Kidney tubule cell (primary cell): ENCODE results near the gene THADA.
"Not testable (repeated sequence)": the region's sequence is repeated elsewhere in the genome, so short reads cannot be mapped to it uniquely, and the experiment has no call there.

Source experiments
- DNase-seq: peaks from one replicate; pipeline ENCODE4 v3.0.0-alpha.2; 2018; ENCODE audit warnings: low spot score

THADA gene

DNA sequence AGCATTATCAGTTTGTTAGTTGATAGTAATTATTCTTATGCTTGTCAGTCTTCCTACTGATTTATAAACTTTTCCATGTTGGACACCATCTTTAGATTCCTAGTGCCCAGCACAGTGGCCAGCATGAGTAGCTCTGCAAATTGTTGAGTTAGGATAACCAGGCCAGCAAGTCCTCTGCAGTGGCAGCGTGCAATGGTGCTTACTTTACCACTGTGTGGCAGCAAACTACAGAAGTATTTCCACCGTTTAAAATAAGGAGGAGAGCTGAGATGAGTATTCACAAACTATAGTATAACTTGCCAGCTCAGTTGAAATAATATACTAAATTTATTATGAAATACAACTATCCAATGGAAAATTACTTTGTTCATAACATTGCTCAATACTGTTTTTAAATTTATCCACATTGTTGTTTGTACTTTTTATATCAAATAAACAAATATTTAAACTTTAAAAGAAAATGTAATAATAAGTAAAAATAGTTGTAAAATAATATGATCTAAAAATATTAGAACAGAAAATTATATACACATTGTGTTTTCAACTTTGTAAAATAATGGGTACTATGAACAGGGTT, 9.3 kb upstream of the THADA start:
- DNase-seq: peak; percentile 67

DNA sequence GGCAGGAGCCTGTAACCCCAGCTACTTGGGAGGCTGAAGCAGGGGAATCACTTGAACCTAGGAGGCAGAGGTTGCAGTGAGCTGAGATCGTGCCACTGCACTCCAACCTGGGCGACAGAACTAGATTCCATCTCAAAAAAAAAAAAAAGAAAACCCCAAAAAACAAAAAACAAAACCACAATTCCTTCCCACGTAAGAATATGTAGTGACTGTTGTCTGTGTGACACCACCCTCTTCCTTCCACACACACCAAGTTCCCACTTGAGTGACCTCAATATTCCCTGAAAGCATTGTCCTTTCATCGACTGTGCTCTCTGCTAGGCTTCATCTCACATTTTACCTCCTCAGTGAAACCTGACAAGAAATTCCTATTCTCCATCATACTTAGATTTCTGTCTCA, 8.8 kb upstream of the THADA start:
- DNase-seq: no peak

GRCh38 chr2:43600596-43600995, 4.8 kb upstream of the THADA start:
- DNase-seq: not testable (repeated sequence)

DNA sequence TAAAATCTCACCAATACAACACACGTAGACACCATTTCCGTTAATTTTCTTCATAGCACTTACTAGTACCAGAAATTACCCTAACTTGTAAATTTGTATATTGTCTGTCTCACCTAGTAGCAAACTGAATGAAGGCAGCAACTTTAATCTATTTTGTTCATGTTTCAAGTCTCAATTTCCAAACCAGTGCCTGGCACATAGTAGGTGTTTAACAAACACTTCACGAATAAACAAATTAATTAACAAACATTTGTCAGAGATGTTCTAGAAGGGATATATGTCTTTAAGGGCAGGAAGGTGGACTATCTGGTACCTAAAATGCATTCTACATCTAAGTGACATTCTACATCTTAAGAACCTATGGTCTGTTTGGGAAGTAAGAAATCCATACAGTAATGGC, 963 bp downstream of the THADA start:
- DNase-seq: no peak

DNA sequence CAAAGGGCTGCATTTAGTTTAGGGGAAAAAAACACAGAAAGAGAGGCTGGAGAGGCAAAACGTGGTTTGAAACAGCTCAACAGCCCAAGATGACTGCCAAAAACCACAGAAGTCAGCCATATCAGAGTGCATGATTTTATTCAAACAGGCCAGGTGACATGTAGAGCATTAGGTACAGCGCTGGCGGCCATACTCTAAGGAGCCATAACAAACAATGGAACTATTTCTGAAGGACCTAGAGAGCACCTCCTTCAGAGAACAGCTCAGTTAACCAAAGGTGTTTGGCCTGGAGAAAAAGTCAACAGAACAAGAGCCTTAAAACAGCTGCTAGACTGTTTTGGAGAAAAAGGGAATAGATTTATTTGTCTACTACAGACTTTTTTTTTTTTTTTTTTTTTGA, 2.6 kb downstream of the THADA start:
- DNase-seq: no peak

DNA sequence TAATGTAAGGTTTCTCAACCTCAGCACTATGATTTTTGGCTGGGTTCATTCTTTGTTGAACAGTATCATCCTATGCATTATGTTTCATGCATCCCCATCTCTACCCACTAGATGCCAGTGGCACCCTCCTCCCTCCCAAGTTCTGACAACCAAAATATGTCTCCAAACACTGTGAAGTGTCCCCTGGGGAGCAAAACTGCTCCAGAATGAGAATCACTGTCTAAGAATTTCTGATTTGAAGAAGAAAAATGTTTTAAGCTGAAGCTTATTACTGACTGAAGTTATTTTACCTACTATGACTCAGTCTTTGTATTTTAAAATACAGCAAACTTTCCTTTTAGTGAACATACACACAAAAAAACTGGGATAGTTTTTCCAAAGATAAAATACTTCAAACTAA, 3.4 kb downstream of the THADA start:
- DNase-seq: peak; percentile 24

DNA sequence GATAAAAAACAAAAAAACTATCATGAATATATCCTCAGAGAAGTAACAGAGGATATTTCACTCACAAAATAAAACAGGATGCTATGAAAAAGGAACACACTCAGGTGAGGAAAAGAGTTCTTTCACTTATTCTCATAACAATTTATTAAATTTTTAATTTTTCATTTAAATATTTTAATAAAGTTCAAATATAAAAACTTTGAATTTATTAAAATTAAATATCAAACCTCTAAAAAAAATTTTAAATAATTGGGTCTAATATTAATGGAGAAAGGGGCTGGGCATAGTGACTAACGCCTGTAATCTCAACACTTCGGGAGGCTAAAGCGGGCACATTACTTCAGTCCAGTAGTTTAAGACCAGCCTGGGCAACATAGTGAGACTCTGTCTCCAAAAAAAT, 10.1 kb downstream of the THADA start:
- DNase-seq: no peak

DNA sequence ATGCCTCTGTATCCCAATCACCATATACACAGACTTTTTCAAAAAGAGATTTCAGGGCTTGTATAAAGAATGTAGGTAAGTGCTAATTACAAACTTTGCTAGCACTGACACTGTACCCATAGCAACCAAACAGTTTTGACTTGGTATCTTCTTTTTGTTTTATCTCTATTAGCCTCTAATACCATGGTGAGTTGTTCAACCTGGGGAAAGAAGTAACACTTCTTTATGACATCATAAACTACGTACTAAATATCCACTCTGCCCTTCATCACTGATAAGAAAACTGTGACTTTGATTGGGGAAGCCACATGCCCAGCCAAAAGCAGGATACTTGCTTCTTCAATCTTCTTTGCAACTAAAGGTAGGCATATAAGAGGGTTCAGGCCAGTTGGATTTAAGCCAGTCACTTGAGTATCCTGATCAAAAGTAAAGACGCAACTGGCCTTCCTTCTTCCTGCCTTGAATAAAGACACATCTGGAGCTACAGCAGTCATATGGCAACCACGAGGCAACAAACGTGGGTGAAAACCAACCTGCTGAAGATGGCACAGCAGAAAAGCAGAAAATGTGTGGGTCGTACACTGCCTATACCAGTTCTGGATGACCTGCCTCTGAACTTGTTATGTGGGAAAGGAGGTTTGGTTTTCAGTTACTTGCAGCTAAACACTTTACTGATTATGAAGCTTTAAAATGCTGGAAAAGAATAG, 16.4 kb downstream of the THADA start:
- no peak for DNase-seq

GRCh38 chr2:43576981-43577892, 18.6 kb downstream of the THADA start:
- peak; percentile 62 for DNase-seq

GRCh38 chr2:43572244-43572643, 23.6 kb downstream of the THADA start:
- no peak for DNase-seq

GRCh38 chr2:43569921-43570320, 25.9 kb downstream of the THADA start:
- no peak for DNase-seq

GRCh38 chr2:43568228-43568627, 27.6 kb downstream of the THADA start:
- no peak for DNase-seq

- no peak for DNase-seq
Observed at GRCh38 chr2:43566461-43566729, 29.4 kb downstream of the THADA start.

- no peak for DNase-seq
Observed at GRCh38 chr2:43563679-43564078, 32.2 kb downstream of the THADA start.

DNA sequence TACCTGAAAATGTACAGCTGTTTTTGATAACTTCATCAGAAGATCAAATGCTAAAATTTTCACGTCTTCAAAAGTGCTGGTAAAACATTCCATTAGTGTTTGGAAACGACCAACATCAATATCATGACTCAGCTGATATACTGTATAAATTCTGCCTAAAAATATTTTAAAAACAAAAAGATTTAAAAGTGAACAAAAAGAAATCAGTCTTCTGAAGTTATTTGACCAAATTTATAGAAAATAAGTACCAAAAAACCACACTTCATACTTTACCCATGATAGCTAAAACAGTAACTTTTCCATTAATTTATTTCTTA, 35.6 kb downstream of the THADA start:
- no peak for DNase-seq

- no peak for DNase-seq
Observed at GRCh38 chr2:43559391-43560230, 36.2 kb downstream of the THADA start.

GRCh38 chr2:43557196-43557595, 38.6 kb downstream of the THADA start:
- DNase-seq: no peak

GRCh38 chr2:43556256-43556655, 39.6 kb downstream of the THADA start:
- DNase-seq: no peak

DNA sequence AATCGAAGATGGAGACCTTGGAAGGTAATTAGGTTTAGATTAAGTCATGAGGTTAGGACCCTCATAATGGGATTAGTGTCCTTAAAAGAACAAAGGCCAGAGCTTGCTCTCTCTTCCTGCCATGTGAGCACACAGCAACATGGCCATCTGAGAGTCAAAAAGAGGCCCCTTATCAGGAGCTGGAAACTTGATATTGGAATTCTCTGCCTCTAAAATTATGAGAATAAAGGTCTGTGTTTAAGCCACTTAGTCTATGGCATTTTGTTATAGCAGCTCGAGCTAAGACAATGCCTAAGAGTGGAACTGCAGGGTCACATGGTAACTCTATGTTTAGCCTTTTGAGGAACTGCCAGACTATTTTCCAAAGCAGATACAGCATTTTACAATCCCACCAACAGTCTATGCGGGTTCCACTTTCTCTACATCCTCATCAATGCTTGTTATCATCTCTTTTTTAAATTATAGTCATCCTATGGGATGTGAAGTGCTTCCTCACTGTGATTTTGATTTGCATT, 42.4 kb downstream of the THADA start:
- no peak for DNase-seq

GRCh38 chr2:43551990-43552389, 43.8 kb downstream of the THADA start:
- no peak for DNase-seq

- DNase-seq: not testable (repeated sequence)
Observed at GRCh38 chr2:43548381-43548780, 47.5 kb downstream of the THADA start.

DNA sequence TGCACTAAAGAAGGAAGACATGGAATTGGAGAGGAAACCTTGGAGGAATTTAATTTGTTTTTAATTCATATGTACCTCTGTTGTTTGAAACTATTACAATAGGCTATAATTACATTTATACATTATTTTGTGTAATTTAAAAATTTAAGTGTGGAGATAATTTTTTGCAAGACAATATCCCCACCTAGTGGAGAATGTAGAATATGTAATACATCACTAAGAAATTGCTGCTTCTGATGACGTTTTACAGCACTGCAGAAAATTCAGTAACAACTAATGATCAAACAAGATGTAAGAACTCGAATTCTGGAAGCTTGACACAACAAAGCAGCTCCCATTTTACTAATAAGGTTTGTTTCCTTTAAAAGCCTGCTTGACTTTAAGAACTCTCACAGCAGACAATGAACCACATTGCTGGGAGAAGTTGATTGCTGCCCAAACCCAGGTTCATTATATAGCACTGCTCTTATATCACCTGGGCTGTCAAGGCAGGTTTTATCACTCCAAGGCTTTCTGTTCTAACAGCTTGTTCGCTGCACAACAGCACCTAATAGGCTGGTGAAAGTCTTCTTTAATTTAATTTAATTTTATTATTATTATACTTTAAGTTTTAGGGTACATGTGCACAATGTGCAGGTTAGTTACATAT, 53.4 kb downstream of the THADA start:
- peak; percentile 57 for DNase-seq
